Neural cell (in vitro differentiated cells): ENCODE results near the gene MLLT3.

Experiments
- EP300 ChIP-seq: fragments of 450-650 bp; conservative IDR thresholded peaks from 2 replicates; pipeline ENCODE4 v1.6.1; 2014; ENCODE audit warnings: antibody characterized with exemption, mild to moderate bottlenecking, moderate library complexity; ENCODE audit not compliant: poor library complexity, severe bottlenecking
- RAD21 ChIP-seq: fragments of 450-650 bp; conservative IDR thresholded peaks from 2 replicates; pipeline ENCODE4 v1.6.1; 2014; ENCODE audit warnings: antibody characterized with exemption, mild to moderate bottlenecking, moderate library complexity

GRCh38 chr9:20651939-20652338, 29.6 kb upstream of the MLLT3 start:
- TF ChIP-seq RAD21 (no peak), EP300 (no peak)
